ENCODE results near the gene MAST3. TPM values are rescaled to one million over a fixed set of nuclear protein-coding genes. Genes with fewer than 3 reads are reported as not detected.
A peak's percentile ranks its signal among the peaks of the same experiment; 100 is the strongest.

Gene MAST3
- total and polyA plus RNA-seq, 2 of the 8 experiments (the other 6 are each of a cell fraction or from before 2014, with no cell fraction given): 3.4 to 9.0 TPM

GRCh38 chr19:18102916-18103542 lies 5.5 kb downstream of the MAST3 start:
- H3K36me3 ChIP-seq (ENCODE audit: control insufficient read depth in 2 of 4, insufficient read depth in 4 of 4, low read length in 3 of 4): no peaks in the 10 kb centered on the region
- no peak overlapping the region for H3K23ac ChIP-seq (ENCODE audit: insufficient read length)
- WGBS, 2 experiments (ENCODE audit: extremely low coverage in 1 of 2, insufficient coverage in 1 of 2, insufficient read length in 1 of 2, insufficient replicate concordance in 2 of 2, low coverage in 1 of 2, low lambda C conversion rate in 2 of 2, missing lambda C conversion rate in 1 of 2): 89% methylated on average over 15 of the region's 15 CpGs; no CpG with 5 or more reads in 1 of the 2 experiments
- H2BK120ac ChIP-seq (replicated peaks; ENCODE audit: low read depth, low read length): no peak overlapping the region
- H3K4ac ChIP-seq (replicated peaks; ENCODE audit: insufficient read length, low read depth, low read length): no peak overlapping the region
- H3K4me2 ChIP-seq (ENCODE audit: insufficient read depth in 1 of 2, low read depth in 2 of 2, low read length in 2 of 2): no peak overlapping the region
- no peak overlapping the region for H3K56ac ChIP-seq (replicated peaks; ENCODE audit: insufficient read length, low read depth, low read length)
- H3K9me3 ChIP-seq (ENCODE audit: insufficient read depth in 2 of 2, low read depth in 1 of 2, low read length in 1 of 2): no peaks in the 10 kb centered on the region
- no peak overlapping the region for H4K5ac ChIP-seq (ENCODE audit: insufficient read length, low read depth, low read length)
- H2BK12ac ChIP-seq (ENCODE audit: low read depth, low read length): no peak overlapping the region
- H3K79me1 ChIP-seq (ENCODE audit: low read depth, low read length): no peaks in the 10 kb centered on the region
- H3K23me2 ChIP-seq (ENCODE audit: low read depth, low read length): peaks cover 7% of the 10 kb centered on the region; the same call in 1 of the 2 replicates
- POLR2A ChIA-PET (ENCODE audit: partially characterized antibody): interaction anchor here (0.6 kb wide), 1 partner anchor 46 kb away, joined by 3 read pairs; no protein-coding TSS in a partner anchor
- H3K79me2 ChIP-seq (ENCODE audit: control insufficient read depth in 1 of 2, insufficient read depth in 2 of 2, low read length in 2 of 2): no peaks in the 10 kb centered on the region
- DNase-seq (ENCODE audit: low read depth in 1 of 2, low spot score in 2 of 2) (no peak), FAIRE-seq (no peak)
- no peak overlapping the region for H2BK15ac ChIP-seq (ENCODE audit: low read length)
- H3K4me1 ChIP-seq (replicated peaks in 1 of 4; ENCODE audit: control insufficient read depth in 3 of 4, insufficient read depth in 4 of 4, low read length in 3 of 4): peaks cover under 1 to 14% (median 7%) of the 10 kb centered on the region in 4 experiments; a peak in 6 of 7 replicates
- H3K14ac ChIP-seq (ENCODE audit: insufficient read length): no peak overlapping the region
- no peaks in the 10 kb centered on the region for H4K20me1 ChIP-seq (replicated peaks in 1 of 2; ENCODE audit: control insufficient read depth in 1 of 2, insufficient read depth in 2 of 2, low read length in 2 of 2)
- H2AK5ac ChIP-seq (ENCODE audit: low read depth, low read length): peak overlapping the region; percentile 75; the same call in 1 of the 2 replicates
- H2AFZ ChIP-seq (ENCODE audit: low read length): no peak overlapping the region
- no peak overlapping the region for H2BK5ac ChIP-seq (ENCODE audit: low read depth, low read length)
- H3K27ac ChIP-seq (ENCODE audit: low read depth, low read length): no peak overlapping the region
- H2BK20ac ChIP-seq (ENCODE audit: low read length): no peak overlapping the region
- H4K91ac ChIP-seq (replicated peaks; ENCODE audit: insufficient read length, low read length): no peak overlapping the region
- H3K18ac ChIP-seq (ENCODE audit: extremely low read depth, low read length): no peak overlapping the region
- CTCF ChIA-PET (ENCODE audit: partially characterized antibody): interaction anchor here (1.1 to 2.2 kb wide), 4 partner anchors 33 to 285 kb away, joined by 3 to 6 read pairs (median 4); no protein-coding TSS in a partner anchor
- no peak overlapping the region for H3K9ac ChIP-seq (replicated peaks in 1 of 4; ENCODE audit: extremely low read depth in 1 of 4, low read depth in 3 of 4, low read length in 3 of 4)
- H3K4me3 ChIP-seq (ENCODE audit: extremely low read depth in 1 of 4, insufficient read depth in 2 of 4, low read depth in 3 of 4, low read length in 4 of 4): no peak overlapping the region
- H4K8ac ChIP-seq (ENCODE audit: extremely low read depth, insufficient read depth, low read length): no peak overlapping the region
- H3K27me3 ChIP-seq (replicated peaks in 1 of 4; ENCODE audit: control insufficient read depth in 3 of 4, extremely low read depth in 1 of 4, insufficient read depth in 3 of 4, low read length in 3 of 4): peaks cover 0 to 6% (median 5%) of the 10 kb centered on the region in 4 experiments; a peak in 4 of 7 replicates
- no peak for TF ChIP-seq FOSL1 (IDR thresholded peaks at IDR 0.05; ENCODE audit: insufficient read depth, low read depth, low read length)
- no peak for TF ChIP-seq CBX8 (IDR thresholded peaks at IDR 0.05; ENCODE audit: borderline replicate concordance, low read depth, low read length)
- TF ChIP-seq, protein P1, sequence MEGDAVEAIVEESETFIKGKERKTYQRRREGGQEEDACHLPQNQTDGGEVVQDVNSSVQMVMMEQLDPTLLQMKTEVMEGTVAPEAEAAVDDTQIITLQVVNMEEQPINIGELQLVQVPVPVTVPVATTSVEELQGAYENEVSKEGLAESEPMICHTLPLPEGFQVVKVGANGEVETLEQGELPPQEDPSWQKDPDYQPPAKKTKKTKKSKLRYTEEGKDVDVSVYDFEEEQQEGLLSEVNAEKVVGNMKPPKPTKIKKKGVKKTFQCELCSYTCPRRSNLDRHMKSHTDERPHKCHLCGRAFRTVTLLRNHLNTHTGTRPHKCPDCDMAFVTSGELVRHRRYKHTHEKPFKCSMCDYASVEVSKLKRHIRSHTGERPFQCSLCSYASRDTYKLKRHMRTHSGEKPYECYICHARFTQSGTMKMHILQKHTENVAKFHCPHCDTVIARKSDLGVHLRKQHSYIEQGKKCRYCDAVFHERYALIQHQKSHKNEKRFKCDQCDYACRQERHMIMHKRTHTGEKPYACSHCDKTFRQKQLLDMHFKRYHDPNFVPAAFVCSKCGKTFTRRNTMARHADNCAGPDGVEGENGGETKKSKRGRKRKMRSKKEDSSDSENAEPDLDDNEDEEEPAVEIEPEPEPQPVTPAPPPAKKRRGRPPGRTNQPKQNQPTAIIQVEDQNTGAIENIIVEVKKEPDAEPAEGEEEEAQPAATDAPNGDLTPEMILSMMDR (IDR thresholded peaks at IDR 0.05; ENCODE audit: control extremely low read depth in 1 of 3, insufficient read depth in 1 of 3, low read depth in 1 of 3, low read length in 3 of 3): no peak
- TF ChIP-seq CTBP2 (IDR thresholded peaks at IDR 0.05; ENCODE audit: borderline replicate concordance, insufficient read depth, insufficient read length, low read length): no peak
- TF ChIP-seq TEAD4 (IDR thresholded peaks at IDR 0.05; ENCODE audit: low read depth, low read length): no peak
- no peak for TF ChIP-seq HDAC6 (IDR thresholded peaks at IDR 0.05; ENCODE audit: low read depth, low read length)
- no peak for TF ChIP-seq KDM5A (IDR thresholded peaks at IDR 0.05; ENCODE audit: low read length)
- no peak for TF ChIP-seq KDM1A (IDR thresholded peaks at IDR 0.05; ENCODE audit: borderline replicate concordance, low read length)
- no peak for TF ChIP-seq GTF2F1 (IDR thresholded peaks at IDR 0.05; ENCODE audit: borderline replicate concordance, low read depth, low read length)
- TF ChIP-seq SIX5 (IDR thresholded peaks at IDR 0.05; ENCODE audit: low read depth, low read length): no peak

Measured in H1 (cell line).